GM12878 (cell line): ENCODE results near the gene CSTB. TPM values are rescaled to one million over a fixed set of nuclear protein-coding genes. Genes with fewer than 3 reads are reported as not detected.

Source experiments
- KDM1A ChIP-seq: fragments of 200-600 bp; sonication (generic); IDR thresholded peaks from 2 replicates; pipeline ENCODE4 v1.6.1; 2016; ENCODE audit warnings: borderline replicate concordance
- SMARCA5 ChIP-seq: fragments of 450-650 bp; IDR thresholded peaks from 2 replicates; pipeline ENCODE4 v1.6.1; 2017; ENCODE audit warnings: mild to moderate bottlenecking
- ZNF622 ChIP-seq: fragments of 450-650 bp; IDR thresholded peaks from 2 replicates; pipeline ENCODE4 v1.6.1; 2017; ENCODE audit warnings: mild to moderate bottlenecking, inconsistent platforms
- polyA plus RNA-seq, 11 experiments: library from polyadenylated mRNA; depleted of rRNA in 4 of 11; unstranded in 6 of 11; stranded (reverse) in 5 of 11; fragments of >200 nt; fragmentation: Nextera tagmentation in 4 of 11; fragmentation: Illumina TruSeq in 1 of 11; extraction: Ambion mirVana in 4 of 11; extraction: Trizol in 1 of 11; gene quantifications; 1 replicate in 1 of 11; 2 replicates in 10 of 11; pipeline versions ENCODE4 v1.2.1 to v1.2.3, GENCODE V29; 2011 to 2016; ENCODE audit warnings: inconsistent platforms in 2 of 11, missing spikeins in 2 of 11, low read depth in 1 of 11
- total RNA-seq, 4 experiments: library from RNA; depleted of rRNA in 3 of 4; stranded (reverse); fragments of >200 nt in 3 of 4; fragmentation: Illumina TruSeq in 1 of 4; extraction: Trizol in 1 of 4; gene quantifications; 2 replicates each; pipeline versions ENCODE4 v1.2.1 to v1.2.3, GENCODE V29; 2013 to 2021
- TF ChIP-seq, protein P1 (sequence below): fragments of 450-650 bp; IDR thresholded peaks from 2 replicates; pipeline ENCODE4 v1.6.1; 2017; ENCODE audit warnings: mild to moderate bottlenecking, moderate library complexity
- TF ChIP-seq, protein P2 (sequence below): IDR thresholded peaks from 2 replicates; pipeline ENCODE4 v1.6.1; 2011; ENCODE audit warnings: mild to moderate bottlenecking, low read depth, low read length, moderate library complexity; ENCODE audit not compliant: insufficient replicate concordance

Gene CSTB
- total and polyA plus RNA-seq, 10 of the 15 experiments (the other 5 are each of a cell fraction or from before 2014, with no cell fraction given), result 12.5 to 82.7 (median 41.9) TPM

DNA sequence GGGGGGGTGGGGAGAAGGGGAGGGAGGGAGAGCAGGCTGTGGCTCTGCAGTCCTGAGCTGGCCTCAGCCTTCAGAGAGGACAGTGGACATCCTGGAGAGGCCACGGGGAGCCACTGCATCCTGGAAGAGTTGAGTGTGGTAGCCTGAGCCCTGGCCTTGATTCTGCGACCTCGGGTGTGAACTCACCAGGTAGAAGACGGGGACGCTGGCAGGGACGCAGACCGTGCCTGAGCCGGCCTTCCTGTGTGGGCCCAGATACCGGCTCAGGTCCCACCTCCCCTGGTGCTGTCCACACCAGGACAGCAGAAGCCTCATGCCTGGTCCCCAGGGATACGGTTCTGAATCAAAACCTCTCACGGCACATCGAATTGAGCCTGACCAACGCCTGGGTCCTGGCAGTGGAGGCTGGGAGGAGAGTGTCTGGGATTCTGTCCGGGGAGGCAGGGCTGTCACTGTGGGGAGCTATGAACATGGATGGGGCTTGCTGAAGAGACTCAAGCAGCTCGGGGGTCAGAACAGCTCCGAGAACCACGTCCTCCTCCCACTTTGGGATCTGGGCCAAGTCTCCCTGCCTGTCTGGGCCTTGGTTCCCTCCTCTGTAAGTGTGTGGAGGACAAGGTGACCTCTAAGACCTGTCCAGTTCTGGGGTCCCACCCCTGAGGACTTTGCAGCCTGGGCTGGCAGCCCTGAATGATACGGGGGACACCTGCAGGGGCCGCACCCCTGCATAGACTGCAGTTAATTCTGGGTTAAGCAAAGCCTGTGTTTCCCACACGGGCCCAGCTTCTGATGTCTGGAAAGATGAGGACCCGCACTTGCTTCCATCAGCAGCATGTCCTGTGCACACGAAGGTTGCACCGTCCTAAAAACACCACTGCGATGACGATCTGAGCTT lies 43.6 kb upstream of the CSTB start (continued):
- TF ChIP-seq, protein P1, sequence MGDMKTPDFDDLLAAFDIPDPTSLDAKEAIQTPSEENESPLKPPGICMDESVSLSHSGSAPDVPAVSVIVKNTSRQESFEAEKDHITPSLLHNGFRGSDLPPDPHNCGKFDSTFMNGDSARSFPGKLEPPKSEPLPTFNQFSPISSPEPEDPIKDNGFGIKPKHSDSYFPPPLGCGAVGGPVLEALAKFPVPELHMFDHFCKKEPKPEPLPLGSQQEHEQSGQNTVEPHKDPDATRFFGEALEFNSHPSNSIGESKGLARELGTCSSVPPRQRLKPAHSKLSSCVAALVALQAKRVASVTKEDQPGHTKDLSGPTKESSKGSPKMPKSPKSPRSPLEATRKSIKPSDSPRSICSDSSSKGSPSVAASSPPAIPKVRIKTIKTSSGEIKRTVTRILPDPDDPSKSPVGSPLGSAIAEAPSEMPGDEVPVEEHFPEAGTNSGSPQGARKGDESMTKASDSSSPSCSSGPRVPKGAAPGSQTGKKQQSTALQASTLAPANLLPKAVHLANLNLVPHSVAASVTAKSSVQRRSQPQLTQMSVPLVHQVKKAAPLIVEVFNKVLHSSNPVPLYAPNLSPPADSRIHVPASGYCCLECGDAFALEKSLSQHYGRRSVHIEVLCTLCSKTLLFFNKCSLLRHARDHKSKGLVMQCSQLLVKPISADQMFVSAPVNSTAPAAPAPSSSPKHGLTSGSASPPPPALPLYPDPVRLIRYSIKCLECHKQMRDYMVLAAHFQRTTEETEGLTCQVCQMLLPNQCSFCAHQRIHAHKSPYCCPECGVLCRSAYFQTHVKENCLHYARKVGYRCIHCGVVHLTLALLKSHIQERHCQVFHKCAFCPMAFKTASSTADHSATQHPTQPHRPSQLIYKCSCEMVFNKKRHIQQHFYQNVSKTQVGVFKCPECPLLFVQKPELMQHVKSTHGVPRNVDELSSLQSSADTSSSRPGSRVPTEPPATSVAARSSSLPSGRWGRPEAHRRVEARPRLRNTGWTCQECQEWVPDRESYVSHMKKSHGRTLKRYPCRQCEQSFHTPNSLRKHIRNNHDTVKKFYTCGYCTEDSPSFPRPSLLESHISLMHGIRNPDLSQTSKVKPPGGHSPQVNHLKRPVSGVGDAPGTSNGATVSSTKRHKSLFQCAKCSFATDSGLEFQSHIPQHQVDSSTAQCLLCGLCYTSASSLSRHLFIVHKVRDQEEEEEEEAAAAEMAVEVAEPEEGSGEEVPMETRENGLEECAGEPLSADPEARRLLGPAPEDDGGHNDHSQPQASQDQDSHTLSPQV, result no peak
- no peak for TF ChIP-seq KDM1A
- no peak for TF ChIP-seq SMARCA5
- TF ChIP-seq ZNF622, result no peak
- TF ChIP-seq, protein P2, sequence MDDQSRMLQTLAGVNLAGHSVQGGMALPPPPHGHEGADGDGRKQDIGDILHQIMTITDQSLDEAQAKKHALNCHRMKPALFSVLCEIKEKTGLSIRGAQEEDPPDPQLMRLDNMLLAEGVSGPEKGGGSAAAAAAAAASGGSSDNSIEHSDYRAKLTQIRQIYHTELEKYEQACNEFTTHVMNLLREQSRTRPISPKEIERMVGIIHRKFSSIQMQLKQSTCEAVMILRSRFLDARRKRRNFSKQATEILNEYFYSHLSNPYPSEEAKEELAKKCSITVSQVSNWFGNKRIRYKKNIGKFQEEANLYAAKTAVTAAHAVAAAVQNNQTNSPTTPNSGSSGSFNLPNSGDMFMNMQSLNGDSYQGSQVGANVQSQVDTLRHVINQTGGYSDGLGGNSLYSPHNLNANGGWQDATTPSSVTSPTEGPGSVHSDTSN, result no peak
